ENCODE data around the gene TRPC4AP.

DNA sequence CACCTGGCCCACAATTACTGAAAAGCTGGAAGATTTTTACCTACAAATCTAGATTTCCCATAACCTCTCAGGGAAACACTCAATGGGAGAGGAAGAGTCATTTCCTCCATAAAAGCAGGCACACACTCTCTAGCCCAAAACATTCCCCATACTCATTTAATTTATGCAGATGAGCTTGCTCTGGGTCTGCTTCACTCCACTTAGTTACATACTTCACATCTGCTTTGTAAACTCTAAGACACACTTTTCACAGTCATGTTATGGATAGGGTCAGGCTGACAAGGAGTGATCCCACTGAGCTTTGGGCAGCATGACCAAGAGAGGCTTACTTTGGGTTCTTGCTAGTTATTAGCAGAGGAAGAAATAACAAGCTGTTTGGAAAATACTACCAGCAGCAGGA is 27.4 kb downstream of the TRPC4AP start:
- TF ChIP-seq POLR2A (IDR thresholded peaks at IDR 0.05) (no peak), POLR2AphosphoS5 (IDR thresholded peaks at IDR 0.05) (no peak)
